ENCODE measurements around the gene MAD1L1.
"Not testable (repeated sequence)": the region's sequence is repeated elsewhere in the genome, so short reads cannot be mapped to it uniquely, and the experiment has no call there.

Gene MAD1L1

DNA sequence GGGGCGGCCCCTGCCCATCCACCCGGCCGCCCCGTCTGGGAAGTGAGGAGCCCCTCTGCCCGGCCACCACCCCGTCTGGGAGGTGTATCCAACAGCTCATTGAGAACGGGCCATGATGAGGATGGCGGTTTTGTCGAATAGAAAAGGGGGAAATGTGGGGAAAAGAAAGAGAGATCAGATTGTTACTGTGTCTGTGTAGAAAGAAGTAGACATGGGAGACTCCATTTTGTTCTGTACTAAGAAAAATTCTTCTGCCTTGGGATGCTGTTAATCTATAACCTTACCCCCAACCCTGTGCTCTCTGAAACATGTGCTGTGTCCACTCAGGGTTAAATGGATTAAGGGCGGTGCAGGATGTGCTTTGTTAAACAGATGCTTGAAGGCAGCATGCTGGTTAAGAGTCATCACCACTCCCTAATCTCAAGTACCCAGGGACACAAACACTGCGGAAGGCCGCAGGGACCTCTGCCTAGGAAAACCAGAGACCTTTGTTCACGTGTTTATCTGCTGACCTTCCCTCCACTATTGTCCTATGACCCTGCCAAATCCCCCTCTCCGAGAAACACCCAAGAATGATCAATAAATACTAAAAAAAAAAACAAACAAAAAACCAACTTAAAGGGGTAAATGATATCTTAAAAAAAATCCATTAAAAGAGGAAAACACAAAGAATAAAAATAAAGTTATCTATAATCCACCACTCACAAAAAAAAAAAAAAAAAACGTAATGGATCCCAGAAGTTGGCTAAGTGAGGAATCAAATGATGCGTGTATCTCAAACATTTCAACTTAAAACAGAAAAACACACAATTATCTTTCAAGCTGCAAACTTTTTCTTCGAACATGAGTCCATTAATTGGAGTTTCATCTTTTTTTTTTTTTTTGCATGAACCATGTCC is 70.5 kb downstream of the MAD1L1 start:
- not testable (repeated sequence) for H3K27me3 ChIP-seq (ENCODE audit: control insufficient read depth, insufficient read depth, low read length); H3K4me3 ChIP-seq (ENCODE audit: low read depth, low read length); H3K9ac ChIP-seq (ENCODE audit: low read depth, low read length); H3K36me3 ChIP-seq (ENCODE audit: control insufficient read depth, insufficient read depth, low read length); H3K9me3 ChIP-seq (ENCODE audit: control insufficient read depth, insufficient read depth, low read length)
- Histone ChIP-seq H3K4me1 (ENCODE audit: control insufficient read depth, insufficient read depth, low read length) (peaks cover 11% of the 10 kb centered on the region), H3K27ac (ENCODE audit: low read depth, low read length) (peak overlapping the region; percentile 43)

DNA sequence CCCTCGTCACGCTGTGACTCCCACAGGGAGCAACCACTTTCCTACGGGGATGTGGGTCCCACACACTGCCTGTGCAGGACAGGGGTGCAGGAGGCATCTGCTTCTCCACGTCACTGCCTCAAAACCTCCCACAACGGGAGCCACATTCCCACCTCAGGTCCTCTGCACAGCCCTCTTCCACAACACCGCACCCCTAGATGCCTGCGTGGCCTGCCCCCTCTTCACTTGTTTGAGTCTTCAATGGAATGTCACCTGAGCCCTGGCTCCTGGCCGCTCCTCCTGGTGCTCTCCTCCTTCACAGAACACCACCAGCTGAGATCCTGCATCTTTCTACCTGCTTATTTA is 73.6 kb downstream of the MAD1L1 start:
- H3K9me3 ChIP-seq (ENCODE audit: control insufficient read depth, insufficient read depth, low read length), result no peaks in the 10 kb centered on the region
- H3K4me3 ChIP-seq (ENCODE audit: low read depth, low read length), result no peak overlapping the region
- H3K27me3 ChIP-seq (ENCODE audit: control insufficient read depth, insufficient read depth, low read length), result no peaks in the 10 kb centered on the region
- no peak overlapping the region for H3K9ac ChIP-seq (ENCODE audit: low read depth, low read length)
- peaks cover 11% of the 10 kb centered on the region for H3K4me1 ChIP-seq (ENCODE audit: control insufficient read depth, insufficient read depth, low read length)
- H3K36me3 ChIP-seq (ENCODE audit: control insufficient read depth, insufficient read depth, low read length), result no peaks in the 10 kb centered on the region
- H3K27ac ChIP-seq (ENCODE audit: low read depth, low read length), result no peak overlapping the region

DNA sequence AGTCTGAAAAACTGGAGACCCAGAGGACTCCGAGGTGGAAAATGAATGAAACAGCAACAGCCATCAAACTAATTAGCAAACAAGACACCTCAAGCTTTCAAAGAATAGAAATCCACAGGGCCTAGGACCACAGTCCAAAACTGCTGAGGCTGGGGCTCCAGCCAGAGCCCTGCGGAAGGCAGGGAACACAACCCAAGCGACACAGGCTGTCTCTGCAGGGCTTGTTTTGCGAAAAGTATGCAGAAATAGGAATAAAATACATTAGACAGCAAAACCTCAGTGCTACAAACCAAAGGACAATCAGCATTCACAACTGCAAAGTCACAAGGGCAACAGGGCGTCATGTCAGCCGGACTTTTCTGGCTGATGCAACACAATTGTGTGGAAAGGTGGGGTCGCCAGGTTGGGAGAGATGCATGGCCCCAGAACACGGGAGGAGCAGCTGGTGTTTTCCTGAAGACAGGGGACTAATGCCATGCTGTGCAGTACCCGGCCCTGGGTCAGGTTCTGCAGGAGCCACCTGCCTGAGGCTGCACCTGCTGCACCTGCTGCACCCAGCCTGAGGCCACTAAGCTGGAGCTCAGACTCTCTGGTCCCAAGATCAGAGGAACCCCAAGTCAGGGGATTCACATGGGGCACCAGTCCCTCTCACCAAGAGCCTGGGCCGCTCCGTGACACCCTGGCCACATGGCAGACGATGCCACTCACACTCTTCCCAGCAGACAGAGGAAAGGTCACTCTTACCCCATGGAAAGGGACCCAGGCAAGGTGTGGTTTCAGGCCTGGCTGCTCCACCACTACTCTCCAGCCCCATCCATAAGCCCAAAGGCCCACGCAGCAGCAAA is 74.2 kb downstream of the MAD1L1 start:
- Histone ChIP-seq H3K27me3 (ENCODE audit: control insufficient read depth, insufficient read depth, low read length) (no peaks in the 10 kb centered on the region), H3K27ac (ENCODE audit: low read depth, low read length) (no peak overlapping the region), H3K4me1 (ENCODE audit: control insufficient read depth, insufficient read depth, low read length) (peaks cover 11% of the 10 kb centered on the region), H3K36me3 (ENCODE audit: control insufficient read depth, insufficient read depth, low read length) (no peaks in the 10 kb centered on the region), H3K4me3 (ENCODE audit: low read depth, low read length) (no peak overlapping the region), H3K9me3 (ENCODE audit: control insufficient read depth, insufficient read depth, low read length) (no peaks in the 10 kb centered on the region), H3K9ac (ENCODE audit: low read depth, low read length) (no peak overlapping the region)

DNA sequence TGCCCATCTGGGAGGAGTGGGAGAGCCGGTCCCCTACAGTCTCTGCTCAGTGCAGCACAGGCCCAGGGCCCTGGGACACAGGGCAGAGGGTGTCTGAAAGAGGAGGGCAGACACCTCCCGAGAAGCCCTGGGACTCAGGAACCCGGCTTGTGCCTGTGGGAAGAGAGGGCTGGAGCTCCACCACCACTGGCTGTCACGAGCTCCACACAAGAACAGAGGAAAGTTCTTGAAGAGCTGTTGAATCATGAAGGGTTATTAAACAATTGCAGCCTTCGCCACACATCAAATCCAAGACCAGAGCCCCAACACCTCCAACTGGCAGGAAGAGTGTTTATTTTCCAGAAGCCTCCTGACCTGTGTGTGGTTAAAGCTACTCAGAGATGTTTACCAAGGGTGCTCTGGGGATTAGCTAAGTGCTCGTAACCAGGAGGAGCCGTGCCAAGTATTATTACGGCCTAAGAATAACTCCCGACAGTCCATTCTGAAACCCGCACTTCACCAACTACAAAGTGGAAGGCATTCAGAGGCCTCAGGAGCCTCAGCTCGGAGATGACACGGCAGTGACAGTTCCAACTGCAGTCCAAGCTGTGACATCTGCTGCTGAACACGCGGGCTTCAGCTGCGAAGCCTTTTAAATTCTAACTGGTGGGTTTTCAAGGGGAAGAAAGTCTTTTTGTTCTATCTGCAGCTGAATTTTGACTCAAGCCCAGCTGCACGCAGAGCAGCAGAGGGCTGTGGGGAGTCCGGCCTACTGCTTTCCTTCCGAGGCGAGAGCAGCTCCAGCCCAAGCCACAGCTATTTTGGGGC is 75.1 kb downstream of the MAD1L1 start:
- Histone ChIP-seq H3K4me1 (ENCODE audit: control insufficient read depth, insufficient read depth, low read length) (peaks cover 6% of the 10 kb centered on the region), H3K9ac (ENCODE audit: low read depth, low read length) (no peak overlapping the region), H3K4me3 (ENCODE audit: low read depth, low read length) (no peak overlapping the region), H3K27ac (ENCODE audit: low read depth, low read length) (no peak overlapping the region), H3K27me3 (ENCODE audit: control insufficient read depth, insufficient read depth, low read length) (no peaks in the 10 kb centered on the region), H3K9me3 (ENCODE audit: control insufficient read depth, insufficient read depth, low read length) (no peaks in the 10 kb centered on the region), H3K36me3 (ENCODE audit: control insufficient read depth, insufficient read depth, low read length) (no peaks in the 10 kb centered on the region)

DNA sequence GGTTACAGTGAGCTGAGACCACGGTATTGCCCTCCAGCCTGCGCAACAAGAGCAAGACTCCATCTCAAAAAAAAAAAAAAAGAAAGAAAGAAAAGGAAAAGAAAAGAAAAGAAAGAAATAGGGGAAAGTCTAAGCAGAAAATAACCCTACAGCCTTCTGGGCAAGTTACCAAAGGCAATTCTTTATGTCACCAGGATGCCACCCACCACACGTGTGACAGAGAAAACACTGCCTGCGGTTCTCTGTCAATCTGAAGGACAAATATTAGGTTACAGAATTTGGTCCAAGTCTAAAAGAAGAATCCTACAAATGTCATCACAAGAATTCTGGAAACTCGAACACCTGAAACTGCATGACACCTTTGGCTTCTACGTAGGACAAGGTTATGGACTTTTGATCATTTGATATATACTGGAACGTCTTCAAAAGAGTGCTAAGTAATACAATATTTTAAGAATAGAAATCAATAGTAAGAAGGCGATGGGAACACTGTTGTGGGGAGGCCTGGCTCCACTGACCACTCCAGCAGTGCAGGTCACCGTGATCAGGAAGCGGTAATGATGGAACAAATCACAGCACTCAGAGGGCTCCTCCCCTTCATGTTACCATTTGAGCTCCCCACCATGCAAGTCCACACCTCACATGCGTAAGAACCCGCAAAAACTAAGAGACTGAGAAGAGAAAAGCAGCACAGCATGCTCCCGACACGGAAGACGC is 75.8 kb downstream of the MAD1L1 start:
- no peaks in the 10 kb centered on the region for H3K27me3 ChIP-seq (ENCODE audit: control insufficient read depth, insufficient read depth, low read length)
- H3K36me3 ChIP-seq (ENCODE audit: control insufficient read depth, insufficient read depth, low read length), result no peaks in the 10 kb centered on the region
- H3K27ac ChIP-seq (ENCODE audit: low read depth, low read length), result no peak overlapping the region
- H3K4me3 ChIP-seq (ENCODE audit: low read depth, low read length), result no peak overlapping the region
- H3K9me3 ChIP-seq (ENCODE audit: control insufficient read depth, insufficient read depth, low read length), result no peaks in the 10 kb centered on the region
- no peak overlapping the region for H3K9ac ChIP-seq (ENCODE audit: low read depth, low read length)
- peaks cover 4% of the 10 kb centered on the region for H3K4me1 ChIP-seq (ENCODE audit: control insufficient read depth, insufficient read depth, low read length)

DNA sequence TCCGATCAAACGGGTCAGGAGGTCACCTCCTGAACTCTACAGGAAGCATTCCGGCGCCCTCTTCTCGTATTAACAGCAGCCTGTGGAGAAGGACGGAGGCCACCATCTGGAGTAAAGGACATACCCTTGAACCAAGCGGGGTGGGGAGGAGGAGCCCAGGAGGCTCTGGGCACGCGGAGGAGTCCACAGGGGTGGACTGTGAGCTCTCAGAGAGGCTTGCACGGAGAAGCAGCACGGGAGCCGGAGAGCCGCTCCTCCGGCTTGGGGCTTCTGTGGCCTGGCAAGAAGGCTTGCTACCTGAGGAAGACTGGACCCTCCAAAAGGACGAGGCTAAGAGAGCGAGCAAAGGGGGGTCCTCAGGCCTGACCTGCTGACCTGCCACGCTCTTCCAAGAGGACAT is 77.9 kb downstream of the MAD1L1 start:
- Histone ChIP-seq H3K4me1 (ENCODE audit: control insufficient read depth, insufficient read depth, low read length) (peaks cover 4% of the 10 kb centered on the region), H3K27ac (ENCODE audit: low read depth, low read length) (no peak overlapping the region), H3K9me3 (ENCODE audit: control insufficient read depth, insufficient read depth, low read length) (no peaks in the 10 kb centered on the region), H3K9ac (ENCODE audit: low read depth, low read length) (no peak overlapping the region), H3K36me3 (ENCODE audit: control insufficient read depth, insufficient read depth, low read length) (no peaks in the 10 kb centered on the region), H3K27me3 (ENCODE audit: control insufficient read depth, insufficient read depth, low read length) (no peaks in the 10 kb centered on the region), H3K4me3 (ENCODE audit: low read depth, low read length) (no peak overlapping the region)

DNA sequence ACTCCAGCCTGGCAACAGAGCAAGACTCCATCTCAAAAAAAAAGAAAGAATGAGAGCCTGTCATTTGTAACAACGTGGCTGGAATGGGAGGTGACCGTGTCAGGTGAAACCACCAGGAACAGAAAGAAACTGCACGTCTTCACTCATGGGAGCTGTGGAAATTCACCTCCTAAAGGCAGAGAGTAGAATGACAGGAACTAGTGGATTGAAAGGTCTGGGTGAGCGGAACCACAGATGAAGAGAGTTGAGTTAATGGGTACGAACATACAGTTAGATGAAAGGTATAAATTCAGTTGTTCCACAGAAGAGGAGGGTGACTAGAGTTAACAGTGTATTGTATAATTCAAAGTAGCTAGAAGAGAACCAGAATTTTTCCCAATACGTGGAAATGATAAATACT is 78.6 kb downstream of the MAD1L1 start:
- H3K27ac ChIP-seq (ENCODE audit: low read depth, low read length), result no peak overlapping the region
- no peak overlapping the region for H3K4me3 ChIP-seq (ENCODE audit: low read depth, low read length)
- no peaks in the 10 kb centered on the region for H3K36me3 ChIP-seq (ENCODE audit: control insufficient read depth, insufficient read depth, low read length)
- H3K4me1 ChIP-seq (ENCODE audit: control insufficient read depth, insufficient read depth, low read length), result no peaks in the 10 kb centered on the region
- H3K9me3 ChIP-seq (ENCODE audit: control insufficient read depth, insufficient read depth, low read length), result no peaks in the 10 kb centered on the region
- H3K9ac ChIP-seq (ENCODE audit: low read depth, low read length), result no peak overlapping the region
- no peaks in the 10 kb centered on the region for H3K27me3 ChIP-seq (ENCODE audit: control insufficient read depth, insufficient read depth, low read length)

DNA sequence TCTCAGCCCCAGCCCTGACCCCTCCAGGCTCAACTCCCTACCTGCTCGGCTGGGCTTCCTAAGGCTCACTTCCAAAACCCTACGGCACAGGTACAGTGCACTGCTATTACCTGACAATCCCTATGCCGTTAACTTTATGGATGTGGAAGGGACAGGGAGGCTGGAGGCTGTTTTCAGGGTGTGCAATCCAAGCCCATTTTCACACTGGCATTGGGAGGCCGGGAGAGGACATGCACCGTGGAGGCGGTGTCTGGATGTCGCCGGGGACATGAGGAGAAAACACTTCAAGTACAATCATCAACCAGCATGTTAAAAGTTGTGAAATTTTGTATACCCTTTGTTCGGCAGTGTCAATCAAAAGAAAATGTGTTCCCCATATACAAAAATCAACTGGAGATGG is 80.1 kb downstream of the MAD1L1 start:
- Histone ChIP-seq H3K4me1 (ENCODE audit: control insufficient read depth, insufficient read depth, low read length) (no peaks in the 10 kb centered on the region), H3K27me3 (ENCODE audit: control insufficient read depth, insufficient read depth, low read length) (no peaks in the 10 kb centered on the region), H3K9ac (ENCODE audit: low read depth, low read length) (no peak overlapping the region), H3K27ac (ENCODE audit: low read depth, low read length) (no peak overlapping the region), H3K9me3 (ENCODE audit: control insufficient read depth, insufficient read depth, low read length) (no peaks in the 10 kb centered on the region), H3K36me3 (ENCODE audit: control insufficient read depth, insufficient read depth, low read length) (peaks cover 11% of the 10 kb centered on the region), H3K4me3 (ENCODE audit: low read depth, low read length) (no peak overlapping the region)

DNA sequence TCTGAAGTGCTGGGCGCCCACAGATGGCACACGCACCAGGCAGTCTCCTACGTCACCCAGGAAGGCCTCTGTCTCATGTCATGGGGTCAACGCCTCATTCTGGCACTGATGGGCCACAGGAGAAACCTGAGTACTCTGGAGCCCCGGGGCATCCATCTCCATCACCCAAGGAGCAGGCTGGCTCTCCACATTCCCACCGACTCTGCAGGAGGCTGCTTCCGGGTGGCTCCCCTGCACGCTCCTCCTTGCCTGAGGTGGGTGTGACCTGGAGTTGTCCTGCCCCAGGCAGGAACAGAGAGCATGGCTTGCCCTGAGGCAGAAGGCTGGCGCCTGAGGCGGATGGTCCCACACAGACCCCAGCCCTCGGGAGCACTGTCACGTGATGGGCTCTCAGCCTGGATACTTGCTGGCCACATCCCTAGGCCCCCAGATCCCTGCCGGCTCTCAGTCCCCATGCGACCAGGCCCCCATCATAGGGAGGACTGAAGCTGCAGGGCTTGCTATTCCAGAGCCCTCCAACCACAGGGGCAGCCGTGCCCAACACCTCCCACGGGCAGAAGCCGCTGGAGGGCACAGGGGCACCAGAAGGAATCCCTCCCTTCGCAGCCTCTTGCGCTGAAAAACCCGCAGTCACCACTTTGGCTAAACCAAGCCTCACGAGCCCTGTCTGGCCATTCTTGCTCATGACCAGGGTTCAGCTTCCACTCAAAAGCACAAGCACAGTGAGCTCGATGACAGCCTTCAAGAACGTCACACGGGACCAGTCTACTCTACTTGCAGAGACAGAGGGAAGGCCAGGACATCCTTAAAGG is 80.7 kb downstream of the MAD1L1 start:
- no peaks in the 10 kb centered on the region for H3K9me3 ChIP-seq (ENCODE audit: control insufficient read depth, insufficient read depth, low read length)
- no peak overlapping the region for H3K9ac ChIP-seq (ENCODE audit: low read depth, low read length)
- peaks cover 17% of the 10 kb centered on the region for H3K36me3 ChIP-seq (ENCODE audit: control insufficient read depth, insufficient read depth, low read length)
- H3K27ac ChIP-seq (ENCODE audit: low read depth, low read length), result no peak overlapping the region
- no peaks in the 10 kb centered on the region for H3K4me1 ChIP-seq (ENCODE audit: control insufficient read depth, insufficient read depth, low read length)
- no peaks in the 10 kb centered on the region for H3K27me3 ChIP-seq (ENCODE audit: control insufficient read depth, insufficient read depth, low read length)
- no peak overlapping the region for H3K4me3 ChIP-seq (ENCODE audit: low read depth, low read length)

DNA sequence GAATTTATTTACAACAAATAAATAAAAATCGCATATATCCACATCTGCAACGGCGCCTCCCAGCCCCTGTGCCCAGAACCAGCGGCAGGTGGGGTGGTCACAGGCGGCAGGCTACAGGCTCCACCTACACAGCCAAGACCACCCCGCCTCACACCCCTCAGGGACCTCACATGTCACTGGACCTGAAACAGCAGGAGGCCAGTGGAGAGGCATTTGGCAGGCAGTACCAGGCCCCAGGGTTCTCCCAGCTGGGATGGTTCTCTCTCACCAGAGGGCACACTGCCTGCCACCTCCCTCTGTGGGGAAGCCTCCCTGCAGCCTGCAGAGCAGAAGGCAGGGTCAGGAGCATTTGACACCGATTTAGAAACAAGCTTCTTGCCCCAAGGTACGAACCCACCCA is 81.5 kb downstream of the MAD1L1 start:
- no peak overlapping the region for H3K4me3 ChIP-seq (ENCODE audit: low read depth, low read length)
- H3K27ac ChIP-seq (ENCODE audit: low read depth, low read length), result no peak overlapping the region
- H3K9me3 ChIP-seq (ENCODE audit: control insufficient read depth, insufficient read depth, low read length), result no peaks in the 10 kb centered on the region
- no peaks in the 10 kb centered on the region for H3K4me1 ChIP-seq (ENCODE audit: control insufficient read depth, insufficient read depth, low read length)
- H3K36me3 ChIP-seq (ENCODE audit: control insufficient read depth, insufficient read depth, low read length), result peaks cover 24% of the 10 kb centered on the region
- H3K9ac ChIP-seq (ENCODE audit: low read depth, low read length), result no peak overlapping the region
- H3K27me3 ChIP-seq (ENCODE audit: control insufficient read depth, insufficient read depth, low read length), result no peaks in the 10 kb centered on the region
